ENCODE data around the gene ERBB2.
A peak's percentile ranks its signal among the peaks of the same experiment; 100 is the strongest.
"Not testable (repeated sequence)": the region's sequence is repeated elsewhere in the genome, so short reads cannot be mapped to it uniquely, and the experiment has no call there.

Gene ERBB2

DNA sequence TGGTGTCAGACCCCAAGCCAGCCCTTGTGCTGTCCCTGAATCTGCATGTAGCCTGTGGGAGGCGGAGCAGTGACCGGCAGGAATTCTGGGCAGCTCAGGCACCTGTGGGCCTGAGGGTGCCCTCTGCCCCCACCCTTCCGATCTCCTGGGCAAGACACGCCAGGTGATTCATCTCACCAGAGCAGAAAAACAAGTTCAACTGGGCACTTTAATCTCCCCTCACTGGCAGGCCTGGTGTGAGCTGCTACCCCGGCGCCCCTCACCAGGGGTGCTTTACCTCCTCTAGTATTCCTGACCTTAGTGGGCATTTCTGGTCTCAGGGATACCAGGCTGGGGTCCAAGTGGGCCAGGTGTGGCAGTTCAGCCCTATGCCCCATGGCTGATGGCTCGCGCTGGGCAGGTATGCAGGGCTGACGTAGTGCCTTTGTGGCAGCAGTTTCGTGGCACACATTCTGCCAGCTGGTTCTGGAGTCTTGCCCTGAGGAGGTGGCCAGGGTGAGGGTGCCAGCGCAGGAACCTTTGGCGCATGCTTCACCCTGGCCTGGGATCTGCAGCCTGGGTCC, 6.0 kb downstream of the ERBB2 start:
- DNase-seq = no peak

- DNase-seq = no peak
These were observed 6.5 kb downstream of the ERBB2 start for GRCh38 chr17:39706383-39706782.

DNA sequence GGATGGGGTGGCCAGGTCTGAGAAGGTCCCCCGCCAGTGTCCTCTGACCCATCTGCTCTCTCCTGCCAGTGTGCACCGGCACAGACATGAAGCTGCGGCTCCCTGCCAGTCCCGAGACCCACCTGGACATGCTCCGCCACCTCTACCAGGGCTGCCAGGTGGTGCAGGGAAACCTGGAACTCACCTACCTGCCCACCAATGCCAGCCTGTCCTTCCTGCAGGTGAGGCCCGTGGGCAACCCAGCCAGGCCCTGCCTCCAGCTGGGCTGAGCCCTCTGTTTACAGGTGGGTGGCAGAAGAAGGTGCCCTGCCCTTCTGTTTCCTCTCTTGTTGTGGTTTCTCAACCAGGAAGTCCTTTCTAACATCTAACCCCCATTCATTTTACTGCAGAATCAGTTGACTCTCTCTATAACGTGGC, 7.1 kb downstream of the ERBB2 start:
- no peak for DNase-seq

GRCh38 chr17:39709319-39709997, 9.6 kb downstream of the ERBB2 start:
- no peak for DNase-seq

DNA sequence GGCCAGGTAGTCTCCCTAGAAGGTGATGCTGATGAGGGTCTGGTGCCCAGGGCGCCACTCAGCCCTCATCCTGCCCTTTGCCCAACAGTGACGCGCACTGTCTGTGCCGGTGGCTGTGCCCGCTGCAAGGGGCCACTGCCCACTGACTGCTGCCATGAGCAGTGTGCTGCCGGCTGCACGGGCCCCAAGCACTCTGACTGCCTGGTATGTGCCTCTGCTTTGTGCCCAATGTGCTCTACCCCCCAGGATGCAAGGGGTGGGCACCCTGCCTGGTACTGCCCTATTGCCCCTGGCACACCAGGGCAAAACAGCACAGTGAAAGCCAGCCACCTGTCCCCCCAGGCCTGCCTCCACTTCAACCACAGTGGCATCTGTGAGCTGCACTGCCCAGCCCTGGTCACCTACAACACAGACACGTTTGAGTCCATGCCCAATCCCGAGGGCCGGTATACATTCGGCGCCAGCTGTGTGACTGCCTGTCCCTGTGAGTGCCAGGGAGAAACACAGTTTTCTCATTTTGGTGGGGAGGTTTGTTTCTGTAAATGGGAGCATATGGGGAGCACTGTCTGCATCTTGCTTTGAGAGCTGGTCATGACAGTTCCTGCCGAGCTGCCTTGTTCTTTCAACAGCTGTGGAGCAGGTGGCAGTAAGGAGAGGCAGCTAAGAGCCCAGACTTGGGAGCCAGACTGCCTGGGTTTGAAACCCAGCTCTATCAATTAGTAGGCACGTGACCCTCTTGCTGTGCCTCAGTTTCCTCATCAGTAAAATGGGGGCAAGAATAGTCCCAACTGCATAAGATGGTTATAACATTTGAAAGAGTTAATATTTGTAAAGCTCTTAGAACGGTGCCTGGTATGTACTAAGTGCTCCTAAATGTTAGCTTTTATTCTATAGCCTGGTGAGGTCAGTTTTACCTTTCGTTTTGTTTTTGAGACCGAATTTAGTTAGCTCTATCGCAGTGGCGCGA, 10.4 kb downstream of the ERBB2 start:
- DNase-seq = peak; percentile 12

DNA sequence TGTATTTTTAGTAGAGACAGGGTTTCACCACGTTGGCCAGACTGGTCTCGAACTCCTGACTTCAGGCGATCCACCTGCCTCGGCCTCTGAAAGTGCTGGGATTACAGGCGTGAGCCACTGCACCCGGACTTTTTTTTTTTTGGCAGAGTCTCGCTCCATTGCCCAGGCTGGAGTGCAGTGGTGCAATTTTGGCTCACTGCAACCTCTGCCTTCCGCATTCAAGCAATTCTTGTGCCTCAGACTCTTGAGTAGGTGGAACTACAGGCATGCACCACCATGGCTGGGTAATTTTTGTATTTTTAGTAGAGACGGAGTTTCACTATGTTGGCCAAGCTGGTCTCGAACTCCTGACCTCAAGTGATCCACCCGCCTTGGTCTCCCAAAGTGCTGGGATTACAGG, 11.2 kb downstream of the ERBB2 start:
- not testable (repeated sequence) for DNase-seq

DNA sequence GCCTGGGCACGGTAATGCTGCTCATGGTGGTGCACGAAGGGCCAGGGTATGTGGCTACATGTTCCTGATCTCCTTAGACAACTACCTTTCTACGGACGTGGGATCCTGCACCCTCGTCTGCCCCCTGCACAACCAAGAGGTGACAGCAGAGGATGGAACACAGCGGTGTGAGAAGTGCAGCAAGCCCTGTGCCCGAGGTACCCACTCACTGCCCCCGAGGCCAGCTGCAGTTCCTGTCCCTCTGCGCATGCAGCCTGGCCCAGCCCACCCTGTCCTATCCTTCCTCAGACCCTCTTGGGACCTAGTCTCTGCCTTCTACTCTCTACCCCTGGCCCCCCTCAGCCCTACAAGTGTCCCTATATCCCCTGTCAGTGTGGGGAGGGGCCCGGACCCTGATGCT, 12.0 kb downstream of the ERBB2 start:
- no peak for DNase-seq

GRCh38 chr17:39714234-39714633, 14.4 kb downstream of the ERBB2 start:
- DNase-seq = no peak

DNA sequence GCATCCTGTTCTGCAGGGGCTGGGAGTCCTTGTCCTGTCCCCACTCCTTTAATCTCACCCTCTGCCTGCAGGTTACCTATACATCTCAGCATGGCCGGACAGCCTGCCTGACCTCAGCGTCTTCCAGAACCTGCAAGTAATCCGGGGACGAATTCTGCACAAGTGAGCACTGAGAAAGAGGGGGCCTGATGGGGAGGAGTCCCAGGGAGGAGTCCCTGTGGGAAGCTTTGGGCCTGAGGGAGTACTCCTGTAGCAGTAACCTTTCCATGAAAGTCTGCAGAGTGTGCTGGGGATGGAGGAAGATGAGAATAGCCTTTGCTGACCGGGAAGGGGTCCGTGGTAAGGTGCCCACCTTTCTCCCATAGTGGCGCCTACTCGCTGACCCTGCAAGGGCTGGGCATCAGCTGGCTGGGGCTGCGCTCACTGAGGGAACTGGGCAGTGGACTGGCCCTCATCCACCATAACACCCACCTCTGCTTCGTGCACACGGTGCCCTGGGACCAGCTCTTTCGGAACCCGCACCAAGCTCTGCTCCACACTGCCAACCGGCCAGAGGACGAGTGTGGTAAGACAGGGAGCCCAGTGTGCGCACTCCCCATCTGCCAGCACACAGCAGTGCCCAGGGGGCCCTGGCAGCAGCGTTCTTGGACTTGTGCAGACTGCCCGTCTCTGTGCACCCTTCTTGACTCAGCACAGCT, 15.7 kb downstream of the ERBB2 start:
- no peak for DNase-seq

DNA sequence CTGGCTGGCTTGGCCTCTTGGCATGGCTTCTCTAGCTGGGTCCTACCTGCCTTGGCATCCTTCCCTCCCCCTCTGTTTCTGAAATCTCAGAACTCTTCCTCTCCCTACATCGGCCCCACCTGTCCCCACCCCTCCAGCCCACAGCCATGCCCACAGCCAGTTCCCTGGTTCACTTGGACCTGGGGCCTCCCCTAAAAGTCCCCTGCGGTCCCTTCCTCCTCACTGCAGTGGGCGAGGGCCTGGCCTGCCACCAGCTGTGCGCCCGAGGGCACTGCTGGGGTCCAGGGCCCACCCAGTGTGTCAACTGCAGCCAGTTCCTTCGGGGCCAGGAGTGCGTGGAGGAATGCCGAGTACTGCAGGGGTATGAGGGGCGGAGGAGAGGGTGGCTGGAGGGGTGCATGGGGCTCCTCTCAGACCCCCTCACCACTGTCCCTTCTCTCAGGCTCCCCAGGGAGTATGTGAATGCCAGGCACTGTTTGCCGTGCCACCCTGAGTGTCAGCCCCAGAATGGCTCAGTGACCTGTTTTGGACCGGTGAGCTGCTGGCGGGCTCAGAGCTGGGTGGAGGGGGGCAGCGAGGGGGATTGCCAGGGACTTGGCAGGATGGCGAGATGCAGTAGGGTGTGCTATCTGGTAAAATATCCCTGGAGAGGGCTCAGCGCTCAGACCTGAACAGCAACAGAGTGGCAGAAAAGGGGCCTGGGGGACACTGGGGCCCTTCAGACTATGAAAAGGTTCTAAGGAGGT, 16.4 kb downstream of the ERBB2 start:
- DNase-seq = no peak

GRCh38 chr17:39716879-39717536, 17.1 kb downstream of the ERBB2 start:
- no peak for DNase-seq

DNA sequence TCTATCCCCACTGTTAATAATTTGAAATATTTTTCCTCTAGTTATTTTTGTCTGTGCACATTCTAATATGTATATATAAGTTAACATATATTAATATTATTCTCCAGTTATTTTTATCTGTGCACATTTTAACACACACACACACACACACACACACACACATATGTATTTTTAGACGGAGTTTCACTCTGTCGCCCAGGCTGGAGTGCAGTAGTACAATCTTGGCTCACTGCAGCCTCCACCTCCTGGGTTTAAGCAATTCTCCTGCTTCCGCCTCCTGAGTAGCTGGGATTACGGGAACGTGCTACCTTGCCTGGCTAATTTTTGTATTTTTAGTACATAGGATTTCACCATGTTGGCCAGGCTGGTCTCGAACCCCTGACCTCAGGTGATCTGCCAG, 17.8 kb downstream of the ERBB2 start:
- DNase-seq = no peak

- DNase-seq = no peak
These were observed 19.9 kb downstream of the ERBB2 start for GRCh38 chr17:39719563-39720355.

- DNase-seq = no peak
These were observed 22.2 kb downstream of the ERBB2 start for GRCh38 chr17:39722104-39722503.

- DNase-seq = no peak
These were observed 23.3 kb downstream of the ERBB2 start for GRCh38 chr17:39722965-39723848.

DNA sequence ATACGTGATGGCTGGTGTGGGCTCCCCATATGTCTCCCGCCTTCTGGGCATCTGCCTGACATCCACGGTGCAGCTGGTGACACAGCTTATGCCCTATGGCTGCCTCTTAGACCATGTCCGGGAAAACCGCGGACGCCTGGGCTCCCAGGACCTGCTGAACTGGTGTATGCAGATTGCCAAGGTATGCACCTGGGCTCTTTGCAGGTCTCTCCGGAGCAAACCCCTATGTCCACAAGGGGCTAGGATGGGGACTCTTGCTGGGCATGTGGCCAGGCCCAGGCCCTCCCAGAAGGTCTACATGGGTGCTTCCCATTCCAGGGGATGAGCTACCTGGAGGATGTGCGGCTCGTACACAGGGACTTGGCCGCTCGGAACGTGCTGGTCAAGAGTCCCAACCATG, 24.9 kb downstream of the ERBB2 start:
- DNase-seq = no peak

DNA sequence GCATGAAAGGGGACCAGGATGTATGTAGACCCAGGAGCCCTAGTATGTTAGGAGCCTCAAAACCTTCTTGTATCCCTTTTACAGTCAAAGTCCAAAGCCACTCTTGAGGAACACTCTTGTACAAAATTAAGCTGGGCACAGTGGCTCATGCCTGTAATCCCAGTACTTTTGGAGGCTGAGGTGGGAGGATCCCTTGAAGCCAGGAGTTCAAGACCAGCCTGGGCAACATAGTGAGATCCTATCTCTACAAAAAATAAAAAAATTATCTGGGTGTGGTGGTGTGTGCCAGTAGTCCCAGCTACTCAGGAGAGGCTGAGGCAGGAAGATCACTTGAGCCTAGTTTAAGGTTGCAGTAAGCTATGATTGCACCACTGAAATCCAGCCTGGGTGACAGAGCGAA, 26.1 kb downstream of the ERBB2 start:
- not testable (repeated sequence) for DNase-seq

- no peak for DNase-seq
These were observed 26.8 kb downstream of the ERBB2 start for GRCh38 chr17:39726617-39727016.

DNA sequence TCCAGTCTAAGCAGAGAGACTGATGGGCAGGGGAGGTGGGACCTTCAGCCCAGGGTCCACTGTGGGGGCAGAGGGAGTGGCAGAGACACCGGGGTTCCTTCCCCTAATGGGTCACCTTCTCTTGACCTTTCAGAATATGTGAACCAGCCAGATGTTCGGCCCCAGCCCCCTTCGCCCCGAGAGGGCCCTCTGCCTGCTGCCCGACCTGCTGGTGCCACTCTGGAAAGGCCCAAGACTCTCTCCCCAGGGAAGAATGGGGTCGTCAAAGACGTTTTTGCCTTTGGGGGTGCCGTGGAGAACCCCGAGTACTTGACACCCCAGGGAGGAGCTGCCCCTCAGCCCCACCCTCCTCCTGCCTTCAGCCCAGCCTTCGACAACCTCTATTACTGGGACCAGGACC, 27.7 kb downstream of the ERBB2 start:
- DNase-seq = no peak

GRCh38 chr17:39729280-39729851, 29.5 kb downstream of the ERBB2 start:
- DNase-seq = no peak
